ENCODE measurements around the gene ZFP64.

The ZFP64 gene

DNA sequence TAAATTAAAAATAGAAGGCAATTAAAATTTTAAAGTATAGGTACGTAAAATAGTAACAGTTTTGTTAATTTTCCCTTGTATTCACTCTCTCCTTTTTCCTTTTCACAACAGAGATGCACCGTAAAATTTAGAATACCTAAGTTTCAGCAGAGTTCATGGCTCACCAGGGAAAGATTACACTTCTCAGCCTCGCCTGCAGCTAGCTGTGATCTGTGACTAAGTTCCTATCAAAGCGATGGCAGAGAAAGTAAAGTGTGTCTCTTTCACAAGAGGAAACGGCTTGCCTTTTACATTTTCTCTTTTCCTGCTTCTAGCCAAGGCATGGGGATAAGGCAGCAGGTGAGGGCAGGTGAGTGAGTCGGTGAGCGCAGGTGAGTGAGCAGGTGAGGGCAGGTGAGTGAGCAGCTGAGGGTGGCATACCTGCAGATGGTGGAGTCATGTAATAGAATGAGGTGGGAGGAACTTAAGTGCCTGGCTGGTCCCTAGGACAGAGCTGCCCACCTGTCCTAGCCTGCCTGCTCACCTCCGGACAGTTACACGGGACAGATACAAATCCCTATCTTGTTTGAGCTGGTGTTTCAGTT is 30.9 kb downstream of the ZFP64 start:
- no peak for DNase-seq (ENCODE audit: low read depth)
- H3K4me3 ChIP-seq (ENCODE audit: control insufficient read depth, low read depth, low read length): no peak overlapping the region
- TF ChIP-seq, protein P1, sequence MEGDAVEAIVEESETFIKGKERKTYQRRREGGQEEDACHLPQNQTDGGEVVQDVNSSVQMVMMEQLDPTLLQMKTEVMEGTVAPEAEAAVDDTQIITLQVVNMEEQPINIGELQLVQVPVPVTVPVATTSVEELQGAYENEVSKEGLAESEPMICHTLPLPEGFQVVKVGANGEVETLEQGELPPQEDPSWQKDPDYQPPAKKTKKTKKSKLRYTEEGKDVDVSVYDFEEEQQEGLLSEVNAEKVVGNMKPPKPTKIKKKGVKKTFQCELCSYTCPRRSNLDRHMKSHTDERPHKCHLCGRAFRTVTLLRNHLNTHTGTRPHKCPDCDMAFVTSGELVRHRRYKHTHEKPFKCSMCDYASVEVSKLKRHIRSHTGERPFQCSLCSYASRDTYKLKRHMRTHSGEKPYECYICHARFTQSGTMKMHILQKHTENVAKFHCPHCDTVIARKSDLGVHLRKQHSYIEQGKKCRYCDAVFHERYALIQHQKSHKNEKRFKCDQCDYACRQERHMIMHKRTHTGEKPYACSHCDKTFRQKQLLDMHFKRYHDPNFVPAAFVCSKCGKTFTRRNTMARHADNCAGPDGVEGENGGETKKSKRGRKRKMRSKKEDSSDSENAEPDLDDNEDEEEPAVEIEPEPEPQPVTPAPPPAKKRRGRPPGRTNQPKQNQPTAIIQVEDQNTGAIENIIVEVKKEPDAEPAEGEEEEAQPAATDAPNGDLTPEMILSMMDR (conservative IDR thresholded peaks at IDR 0.05; ENCODE audit: control insufficient read depth, insufficient read depth, low read depth, low read length): no peak

DNA sequence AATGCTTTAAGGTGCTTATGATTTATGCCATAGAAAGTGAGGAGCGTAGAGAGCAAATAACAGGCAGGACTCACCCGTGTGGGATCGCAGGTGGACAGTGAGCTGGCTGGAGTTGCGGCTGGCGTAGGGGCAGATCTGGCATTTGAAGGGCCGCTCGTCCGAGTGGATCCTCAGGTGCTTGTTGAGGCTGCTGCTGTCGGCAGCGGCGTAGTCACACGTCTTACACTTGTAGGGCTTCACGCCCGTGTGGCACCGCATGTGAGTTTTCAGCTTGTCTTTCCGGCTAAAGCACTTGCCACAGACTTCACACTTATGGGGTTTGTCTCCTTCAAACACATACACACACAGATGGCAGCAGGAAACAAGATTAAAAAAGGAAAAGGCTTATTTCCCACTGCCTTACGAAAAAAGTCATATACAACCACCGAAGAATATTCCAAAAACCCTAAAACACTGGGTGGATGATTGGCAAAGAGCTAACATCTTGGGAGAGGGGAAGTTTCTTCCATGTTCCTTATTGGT is 31.5 kb downstream of the ZFP64 start:
- no peak overlapping the region for H3K4me3 ChIP-seq (ENCODE audit: control insufficient read depth, low read depth, low read length)
- TF ChIP-seq, protein P1 (conservative IDR thresholded peaks at IDR 0.05; ENCODE audit: control insufficient read depth, insufficient read depth, low read depth, low read length): no peak

DNA sequence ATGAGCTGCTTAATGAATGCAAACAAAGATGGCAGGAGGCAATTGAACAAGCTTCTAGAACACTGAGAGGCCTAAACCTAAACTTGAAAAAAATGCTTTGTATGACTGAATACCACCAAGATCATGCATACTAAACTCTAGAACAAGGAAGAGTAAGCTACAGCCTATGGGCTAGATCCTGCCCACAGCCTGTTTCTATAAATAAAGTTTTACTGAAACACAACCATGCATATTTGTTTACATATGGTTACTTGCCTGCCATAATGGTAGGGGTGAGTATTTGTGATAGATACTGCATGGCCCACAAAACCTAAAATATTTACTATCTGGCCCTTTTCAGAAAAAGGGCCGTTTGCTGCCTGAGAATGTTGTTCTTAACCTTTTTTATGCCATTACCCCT is 37.0 kb downstream of the ZFP64 start:
- TF ChIP-seq, protein P1 (conservative IDR thresholded peaks at IDR 0.05; ENCODE audit: control insufficient read depth, insufficient read depth, low read depth, low read length): no peak
- no peak overlapping the region for H3K4me3 ChIP-seq (ENCODE audit: control insufficient read depth, low read depth, low read length)
- no peak for DNase-seq (ENCODE audit: low read depth)

More for the DNA sequence above, 31.5 kb downstream of the ZFP64 start:
- no peak for DNase-seq (ENCODE audit: low read depth)

DNA sequence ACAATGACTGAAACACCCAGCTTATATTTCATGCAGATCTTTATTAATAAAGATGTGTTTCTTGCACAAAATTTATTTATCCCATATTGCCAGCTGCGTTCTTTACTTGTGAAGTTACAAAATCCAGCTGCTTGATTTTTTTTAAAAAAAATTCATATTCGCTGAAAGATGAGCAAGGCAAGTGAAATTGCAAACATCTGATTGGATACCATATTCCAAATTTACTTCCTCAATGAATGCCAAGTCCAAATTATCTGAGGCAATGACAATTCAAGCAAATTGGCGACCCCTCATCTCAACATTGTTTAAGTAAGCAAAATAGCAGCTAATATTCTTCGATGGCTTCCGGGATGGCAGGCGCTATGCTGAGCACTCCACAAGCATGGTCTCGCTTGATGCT is 37.7 kb downstream of the ZFP64 start:
- TF ChIP-seq, protein P1 (conservative IDR thresholded peaks at IDR 0.05; ENCODE audit: control insufficient read depth, insufficient read depth, low read depth, low read length): no peak
- H3K4me3 ChIP-seq (ENCODE audit: control insufficient read depth, low read depth, low read length): no peak overlapping the region
- no peak for DNase-seq (ENCODE audit: low read depth)

DNA sequence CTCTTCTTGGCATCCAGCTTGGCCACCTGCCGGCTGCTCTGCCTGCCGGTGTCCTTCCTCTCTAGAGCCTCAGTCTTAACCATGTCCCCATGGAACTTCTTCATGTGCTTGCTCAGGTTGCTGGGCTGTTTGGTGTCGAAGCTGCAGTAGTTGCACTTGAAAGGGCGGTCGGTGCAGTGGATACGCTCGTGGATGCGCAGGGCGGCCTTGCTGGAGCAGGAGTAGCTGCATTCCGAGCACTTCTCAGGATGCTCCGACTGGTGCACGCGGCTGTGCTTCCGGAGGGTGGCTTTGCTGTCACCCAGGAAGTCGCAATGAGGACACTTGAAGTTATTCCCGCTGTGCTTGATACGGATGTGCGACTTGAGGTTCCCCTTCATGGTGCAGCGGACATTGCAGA is 38.7 kb downstream of the ZFP64 start:
- TF ChIP-seq, protein P1 (conservative IDR thresholded peaks at IDR 0.05; ENCODE audit: control insufficient read depth, insufficient read depth, low read depth, low read length): no peak
- no peak overlapping the region for H3K4me3 ChIP-seq (ENCODE audit: control insufficient read depth, low read depth, low read length)
- no peak for DNase-seq (ENCODE audit: low read depth)

DNA sequence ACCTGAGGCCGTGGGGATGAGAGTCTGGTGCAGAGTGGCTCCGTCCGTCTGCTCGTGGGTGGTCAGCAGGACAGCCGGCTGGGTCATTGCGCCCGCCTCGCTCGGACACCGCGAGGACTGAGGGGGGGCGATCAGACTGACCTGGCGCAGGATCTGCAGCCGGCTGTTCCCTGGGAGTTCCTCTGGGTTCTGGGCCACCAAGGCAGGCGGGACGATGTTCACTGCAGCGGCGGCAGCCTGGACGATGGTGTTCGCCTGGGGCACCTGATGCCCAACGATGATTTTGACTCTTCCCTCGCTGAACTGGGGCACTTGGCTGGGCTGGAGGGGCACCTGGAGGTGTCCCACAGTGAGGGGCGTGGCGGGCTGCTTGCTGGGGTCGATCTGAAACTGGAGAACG is 39.2 kb downstream of the ZFP64 start:
- no peak overlapping the region for H3K4me3 ChIP-seq (ENCODE audit: control insufficient read depth, low read depth, low read length)
- TF ChIP-seq, protein P1 (conservative IDR thresholded peaks at IDR 0.05; ENCODE audit: control insufficient read depth, insufficient read depth, low read depth, low read length): no peak
- DNase-seq (ENCODE audit: low read depth): no peak
